GM06990 (cell line): ENCODE measurements around the gene PON3.

ENCODE experiments used
- DNase-seq: peaks from one replicate; pipeline ENCODE4 v3.0.0-alpha.2; 2011; ENCODE audit not compliant: insufficient read length; ENCODE audit errors: extremely low read depth
- H3K27me3 ChIP-seq: replicated peaks from 2 replicates; pipeline ENCODE4 v1.6.0; 2011; ENCODE audit warnings: low read length; ENCODE audit not compliant: control insufficient read depth, insufficient read depth
- H3K36me3 ChIP-seq: 2 replicates; pipeline ENCODE4 v1.5.1; 2011; ENCODE audit warnings: low read length; ENCODE audit not compliant: control insufficient read depth, insufficient read depth
- H3K4me3 ChIP-seq: replicated peaks from 2 replicates; pipeline ENCODE4 v1.5.1; 2011; ENCODE audit warnings: low read depth, mild to moderate bottlenecking, control low read depth, low read length
- TF ChIP-seq, protein P1 (sequence below): IDR thresholded peaks from 2 replicates; pipeline ENCODE4 v1.5.1; 2011; ENCODE audit warnings: low read length, control low read depth, mild to moderate bottlenecking, inconsistent platforms; ENCODE audit not compliant: insufficient read depth, poor library complexity, severe bottlenecking

The PON3 gene

DNA sequence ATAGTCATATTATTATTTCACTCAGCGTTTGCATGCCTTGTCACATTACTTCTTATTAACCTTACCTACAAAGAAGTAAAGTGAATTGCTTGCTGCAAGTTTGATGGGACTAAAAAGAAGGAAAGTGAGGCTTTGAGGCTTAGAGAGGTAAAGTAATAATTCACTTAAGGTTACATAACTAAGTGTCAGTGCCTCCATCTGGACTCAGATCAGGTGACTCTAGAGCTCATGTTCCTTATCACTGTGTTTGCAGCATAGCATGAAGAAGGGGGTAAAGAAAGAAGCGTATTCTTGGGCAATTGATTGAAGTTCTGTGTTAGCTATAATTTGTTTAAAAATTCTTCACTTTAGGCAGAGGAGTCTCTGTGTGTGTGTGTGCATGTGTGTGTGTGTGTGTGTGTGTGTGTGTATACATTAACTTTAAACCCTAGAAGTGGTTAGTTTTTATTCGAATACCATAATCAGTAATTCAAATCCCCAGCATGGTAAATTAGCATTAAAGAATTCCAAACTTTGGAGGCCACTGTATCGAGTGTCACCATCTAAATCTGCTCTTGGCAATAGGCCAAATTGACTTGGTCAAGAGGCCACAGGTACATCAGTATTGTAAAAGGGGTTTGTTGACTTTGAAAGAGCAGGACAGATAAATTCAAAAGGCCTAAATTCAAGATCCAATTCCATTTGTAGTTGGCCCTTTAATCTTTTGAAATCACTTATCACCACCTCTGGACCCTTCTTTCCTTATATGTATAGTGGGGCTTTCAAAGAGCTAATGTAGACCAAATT, 2.2 kb upstream of the PON3 start:
- TF ChIP-seq, protein P1, sequence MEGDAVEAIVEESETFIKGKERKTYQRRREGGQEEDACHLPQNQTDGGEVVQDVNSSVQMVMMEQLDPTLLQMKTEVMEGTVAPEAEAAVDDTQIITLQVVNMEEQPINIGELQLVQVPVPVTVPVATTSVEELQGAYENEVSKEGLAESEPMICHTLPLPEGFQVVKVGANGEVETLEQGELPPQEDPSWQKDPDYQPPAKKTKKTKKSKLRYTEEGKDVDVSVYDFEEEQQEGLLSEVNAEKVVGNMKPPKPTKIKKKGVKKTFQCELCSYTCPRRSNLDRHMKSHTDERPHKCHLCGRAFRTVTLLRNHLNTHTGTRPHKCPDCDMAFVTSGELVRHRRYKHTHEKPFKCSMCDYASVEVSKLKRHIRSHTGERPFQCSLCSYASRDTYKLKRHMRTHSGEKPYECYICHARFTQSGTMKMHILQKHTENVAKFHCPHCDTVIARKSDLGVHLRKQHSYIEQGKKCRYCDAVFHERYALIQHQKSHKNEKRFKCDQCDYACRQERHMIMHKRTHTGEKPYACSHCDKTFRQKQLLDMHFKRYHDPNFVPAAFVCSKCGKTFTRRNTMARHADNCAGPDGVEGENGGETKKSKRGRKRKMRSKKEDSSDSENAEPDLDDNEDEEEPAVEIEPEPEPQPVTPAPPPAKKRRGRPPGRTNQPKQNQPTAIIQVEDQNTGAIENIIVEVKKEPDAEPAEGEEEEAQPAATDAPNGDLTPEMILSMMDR: no peak

DNA sequence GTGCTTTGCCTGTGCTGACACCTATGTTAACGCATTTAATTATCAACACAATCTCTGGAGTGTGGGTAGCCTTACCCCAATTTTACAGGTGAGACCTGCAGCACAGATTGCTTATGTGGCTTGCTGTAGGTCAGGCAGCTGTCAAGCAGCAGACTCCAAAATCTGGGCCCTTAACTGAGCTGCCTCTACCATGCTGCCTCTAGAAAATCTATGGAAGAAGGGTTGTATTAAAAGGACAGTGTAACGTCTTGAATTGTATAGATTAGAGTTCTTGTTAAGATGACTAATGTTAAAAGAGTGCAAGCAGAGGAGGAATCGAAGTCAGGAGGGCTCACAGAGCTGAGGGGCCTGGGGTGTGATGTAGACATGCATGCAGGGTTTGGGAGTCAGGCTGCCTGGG, 1.2 kb upstream of the PON3 start:
- Histone ChIP-seq H3K27me3 (no peaks in the 10 kb centered on the region), H3K36me3 (no peaks in the 10 kb centered on the region), H3K4me3 (no peak overlapping the region)
- no peak for DNase-seq
- TF ChIP-seq, protein P1: no peak

More for the DNA sequence above, 2.2 kb upstream of the PON3 start:
- no peak overlapping the region for H3K4me3 ChIP-seq
- DNase-seq: no peak
- H3K27me3 ChIP-seq: no peaks in the 10 kb centered on the region
- H3K36me3 ChIP-seq: no peaks in the 10 kb centered on the region

DNA sequence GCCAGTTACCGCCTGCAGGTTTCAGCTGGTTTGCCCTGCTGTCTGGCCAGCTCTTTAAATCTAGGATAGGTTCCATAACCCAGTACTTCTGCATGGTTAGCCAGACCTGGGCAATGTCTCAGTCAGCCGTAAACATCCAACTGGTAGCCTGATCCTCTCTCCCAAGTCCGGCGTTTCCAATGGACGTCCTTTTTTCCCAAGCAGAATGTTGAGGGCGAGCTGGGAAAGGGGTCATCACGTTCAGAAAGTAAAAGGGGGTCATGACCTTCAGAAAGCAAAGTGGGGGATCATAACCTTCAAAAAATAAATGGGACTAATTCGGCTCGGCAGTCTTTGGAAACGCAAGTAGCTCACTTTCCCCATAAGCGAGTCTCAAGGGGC, 430 bp downstream of the PON3 start:
- TF ChIP-seq, protein P1: no peak
- Histone ChIP-seq H3K36me3 (no peaks in the 10 kb centered on the region), H3K27me3 (no peaks in the 10 kb centered on the region), H3K4me3 (no peak overlapping the region)
- no peak for DNase-seq

DNA sequence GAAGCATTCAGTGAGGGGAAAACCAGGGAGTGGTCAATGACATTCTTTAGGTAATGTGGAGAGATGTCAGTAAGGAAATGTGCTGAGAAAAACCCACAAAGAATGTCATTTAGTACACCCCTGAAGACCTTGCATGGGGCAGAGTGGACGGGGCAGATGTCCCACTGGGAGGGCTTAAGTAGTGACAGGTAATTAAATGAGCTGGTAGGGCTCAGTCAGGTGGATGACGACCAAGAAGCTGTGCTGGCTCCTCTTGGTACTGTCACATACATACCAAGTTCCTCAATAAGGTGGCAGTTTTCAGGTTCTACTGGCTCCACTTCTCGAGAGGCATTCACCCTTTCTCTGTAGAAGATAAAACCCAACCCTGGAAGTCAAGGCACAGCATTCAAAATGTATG, 1.8 kb downstream of the PON3 start:
- no peak for DNase-seq

DNA sequence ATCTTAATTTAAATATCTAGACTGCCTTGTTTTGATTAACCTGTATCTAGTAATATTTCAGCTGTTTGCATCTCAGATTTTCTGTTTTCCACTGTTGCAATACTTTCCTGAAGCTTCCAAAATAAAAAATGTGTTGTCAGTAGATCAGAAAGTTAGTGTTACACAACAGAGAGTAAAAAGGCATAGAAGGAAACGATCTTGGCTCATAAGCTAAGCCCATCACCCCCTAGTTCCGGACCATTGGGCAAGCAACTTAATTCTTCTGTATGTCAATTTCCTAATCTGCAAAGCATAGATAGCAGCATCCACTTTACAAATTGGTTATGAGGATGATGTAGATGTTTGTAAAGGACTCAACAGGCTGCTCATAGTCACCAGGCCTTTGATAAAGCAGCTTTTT, 4.4 kb downstream of the PON3 start:
- TF ChIP-seq, protein P1: no peak
- H3K4me3 ChIP-seq: no peak overlapping the region
- no peaks in the 10 kb centered on the region for H3K27me3 ChIP-seq
- DNase-seq: no peak
- no peaks in the 10 kb centered on the region for H3K36me3 ChIP-seq

More for the DNA sequence above, 1.8 kb downstream of the PON3 start:
- no peak overlapping the region for H3K4me3 ChIP-seq
- TF ChIP-seq, protein P1: no peak
- H3K36me3 ChIP-seq: no peaks in the 10 kb centered on the region
- no peaks in the 10 kb centered on the region for H3K27me3 ChIP-seq
